Prostate gland (tissue), 2 donors: ENCODE measurements around the gene TMEM229B. TPM values are rescaled to one million over a fixed set of nuclear protein-coding genes. Genes with fewer than 3 reads are reported as not detected.

ENCODE experiments used
- DNase-seq: peaks from one replicate; pipeline ENCODE4 v3.0.0-alpha.2; 2019; ENCODE audit warnings: low spot score
- H3K27ac ChIP-seq, 2 donors: fragments of 200-600 bp; sonication (generic); 2 replicates each; pipeline ENCODE4 v1.5.1; 2017 to 2019
- H3K27me3 ChIP-seq: fragments of 200-600 bp; sonication (generic); replicated peaks from 2 replicates; pipeline ENCODE4 v1.5.1; 2019; ENCODE audit not compliant: insufficient read depth
- H3K36me3 ChIP-seq, 2 donors: fragments of 200-600 bp; sonication (generic); 1 replicate in 1 of 2; 2 replicates in 1 of 2; pipeline versions ENCODE4 v1.5.1 to v1.8.1; 2017 to 2019
- H3K4me1 ChIP-seq: fragments of 200-600 bp; sonication (generic); replicated peaks from 2 replicates; pipeline ENCODE4 v1.5.1; 2019
- H3K4me3 ChIP-seq, 2 donors: fragments of 200-600 bp; sonication (generic); 2 replicates each; pipeline ENCODE4 v1.5.1; 2017 to 2019
- H3K9me3 ChIP-seq: fragments of 200-600 bp; sonication (generic); 2 replicates; pipeline ENCODE4 v1.5.1; 2017
- CTCF ChIP-seq, 4 experiments: fragments of 200-600 bp in 2 of 4; fragments of 450-650 bp in 2 of 4; sonication (generic) in 2 of 4; IDR thresholded peaks; 1 replicate in 3 of 4; 2 replicates in 1 of 4; pipeline ENCODE4 v1.5.1; 2016 to 2019; ENCODE audit warnings: antibody characterized with exemption in 4 of 4, mild to moderate bottlenecking in 2 of 4, moderate library complexity in 2 of 4
- POLR2A ChIP-seq: fragments of 450-650 bp; IDR thresholded peaks from one replicate; pipeline ENCODE4 v1.6.1; 2016; ENCODE audit warnings: antibody characterized with exemption, mild to moderate bottlenecking
- POLR2AphosphoS5 ChIP-seq: sonication (generic); formaldehyde crosslinking; IDR thresholded peaks from one replicate; pipeline ENCODE4 v1.6.1; 2017; ENCODE audit warnings: antibody characterized with exemption
- WGBS: methylation state at CpG from one replicate; pipeline ENCODE4 v1.1.5; 2018; 5-methylcytosine and 5-hydroxymethylcytosine counted together
- intact Hi-C: fragments of 100-400 bp; cut with DNase I; formaldehyde crosslinking; loops from one replicate; pipeline ENCODE4 v1.14.2; 2022
- total RNA-seq, 2 donors: library from RNA; depleted of rRNA; stranded (reverse); fragments of >200 nt; gene quantifications; one replicate each; pipeline ENCODE4 v1.1.0, GENCODE V29; 2016

The TMEM229B gene
- total RNA-seq, 2 donors from 2014 or later, result 5.7 to 85.4 TPM

- intact Hi-C loops, result no loop called here
- H3K27ac ChIP-seq, result peak overlapping the region in 1 of 2 donors; percentile 38
- H3K36me3 ChIP-seq, result no peaks in the 10 kb centered on the region
- 42% methylated on average over 8 of the region's 8 CpGs for WGBS
- no peaks in the 10 kb centered on the region for H3K4me1 ChIP-seq
- DNase-seq, result peak; percentile 16
- no peak overlapping the region for H3K4me3 ChIP-seq
- no peaks in the 10 kb centered on the region for H3K27me3 ChIP-seq
- TF ChIP-seq POLR2AphosphoS5 (no peak), POLR2A (no peak), CTCF (IDR thresholded peaks at IDR 0.05) (no peak)
- no peaks in the 10 kb centered on the region for H3K9me3 ChIP-seq
Measured at GRCh38 chr14:67446371-67447032, 42.0 kb downstream of the TMEM229B start.

GRCh38 chr14:67444395-67444794, 44.1 kb downstream of the TMEM229B start:
- WGBS, result 86% methylated on average over 3 of the region's 3 CpGs
- DNase-seq, result no peak
- no peaks in the 10 kb centered on the region for H3K36me3 ChIP-seq
- no peak for TF ChIP-seq POLR2AphosphoS5
- TF ChIP-seq CTCF (IDR thresholded peaks at IDR 0.05), result no peak
- no peak for TF ChIP-seq POLR2A
- H3K27me3 ChIP-seq, result no peaks in the 10 kb centered on the region
- H3K4me1 ChIP-seq, result peaks cover 7% of the 10 kb centered on the region
- H3K27ac ChIP-seq, result no peak overlapping the region
- no peak overlapping the region for H3K4me3 ChIP-seq
- no peaks in the 10 kb centered on the region for H3K9me3 ChIP-seq
- intact Hi-C loops, result no loop called here

GRCh38 chr14:67442139-67442906, 46.2 kb downstream of the TMEM229B start:
- no peak for TF ChIP-seq POLR2AphosphoS5
- TF ChIP-seq POLR2A, result no peak
- no peak for TF ChIP-seq CTCF (IDR thresholded peaks at IDR 0.05)
- Histone ChIP-seq H3K9me3 (no peaks in the 10 kb centered on the region), H3K27me3 (no peaks in the 10 kb centered on the region), H3K36me3 (no peaks in the 10 kb centered on the region), H3K4me1 (peaks cover 7% of the 10 kb centered on the region), H3K27ac (no peak overlapping the region), H3K4me3 (no peak overlapping the region)
- WGBS, result 92% methylated on average over 8 of the region's 8 CpGs
- no peak for DNase-seq
- intact Hi-C loops, result no loop called here

- no peak for DNase-seq
- H3K27ac ChIP-seq, result no peak overlapping the region
- 96% methylated on average over 8 of the region's 8 CpGs for WGBS
- intact Hi-C loops, result no loop called here
- TF ChIP-seq POLR2AphosphoS5 (no peak), CTCF (IDR thresholded peaks at IDR 0.05) (no peak), POLR2A (no peak)
- H3K36me3 ChIP-seq, result no peaks in the 10 kb centered on the region
- peaks cover 7% of the 10 kb centered on the region for H3K4me1 ChIP-seq
- no peaks in the 10 kb centered on the region for H3K9me3 ChIP-seq
- no peak overlapping the region for H3K4me3 ChIP-seq
- H3K27me3 ChIP-seq, result no peaks in the 10 kb centered on the region
Measured at GRCh38 chr14:67441672-67442071, 46.8 kb downstream of the TMEM229B start.

- intact Hi-C loops, result no loop called here
- H3K27me3 ChIP-seq, result no peaks in the 10 kb centered on the region
- TF ChIP-seq CTCF (IDR thresholded peaks at IDR 0.05) (no peak), POLR2AphosphoS5 (no peak), POLR2A (no peak)
- no peaks in the 10 kb centered on the region for H3K9me3 ChIP-seq
- 88% methylated on average over 2 of the region's 2 CpGs for WGBS
- no peak overlapping the region for H3K4me3 ChIP-seq
- H3K36me3 ChIP-seq, result no peaks in the 10 kb centered on the region
- no peak for DNase-seq
- peaks cover 7% of the 10 kb centered on the region for H3K4me1 ChIP-seq
- H3K27ac ChIP-seq, result no peak overlapping the region
Measured at GRCh38 chr14:67441256-67441655, 47.3 kb downstream of the TMEM229B start.
